Ishikawa (cell line): Measurements from ENCODE around the gene MGST1.

Source experiments
- EP300 ChIP-seq: IDR thresholded peaks from 2 replicates; pipeline ENCODE4 v1.6.1; 2012; ENCODE audit warnings: borderline replicate concordance
- YY1 ChIP-seq: IDR thresholded peaks from 2 replicates; pipeline ENCODE4 v1.6.1; 2012; ENCODE audit warnings: low read depth
- TF ChIP-seq, protein P1 (sequence below): IDR thresholded peaks from 2 replicates; pipeline ENCODE4 v1.6.1; 2012

GRCh38 chr12:16359512-16360491, 12.4 kb downstream of the MGST1 start:
- TF ChIP-seq EP300, result no peak
- no peak for TF ChIP-seq YY1
- TF ChIP-seq, protein P1, sequence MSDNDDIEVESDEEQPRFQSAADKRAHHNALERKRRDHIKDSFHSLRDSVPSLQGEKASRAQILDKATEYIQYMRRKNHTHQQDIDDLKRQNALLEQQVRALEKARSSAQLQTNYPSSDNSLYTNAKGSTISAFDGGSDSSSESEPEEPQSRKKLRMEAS, result no peak
